Measurements from ENCODE around the gene SEC23B. TPM values are rescaled to one million over a fixed set of nuclear protein-coding genes. Genes with fewer than 3 reads are reported as not detected.

The SEC23B gene
- total RNA-seq, 1 donor from 2014 or later: 68.9 TPM

DNA sequence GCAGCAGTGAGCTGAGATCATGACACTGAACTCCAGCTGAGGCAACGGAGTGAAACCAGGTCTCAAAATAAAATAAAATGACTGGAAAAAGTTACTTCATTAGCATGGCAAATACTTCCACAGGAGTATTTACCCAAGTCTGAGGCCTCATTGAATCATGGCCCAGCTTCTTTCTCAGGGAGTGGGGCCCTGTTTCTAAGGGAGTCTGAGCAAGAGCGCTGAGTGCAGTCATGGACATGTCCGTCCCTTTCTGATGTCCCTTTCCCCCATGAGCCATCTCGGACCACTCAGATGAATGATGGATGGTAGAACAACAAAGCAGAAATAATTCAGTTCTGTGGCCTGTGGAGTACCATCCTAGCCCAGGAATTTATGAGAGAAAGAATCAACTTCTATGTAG is 72.3 kb downstream of the SEC23B start:
- FAIRE-seq: no peak
- DNase-seq (ENCODE audit: low spot score in 2 of 2): no peak

- DNase-seq (ENCODE audit: low spot score in 2 of 2) (no peak), FAIRE-seq (no peak)
Measured at GRCh38 chr20:18585134-18585533, 77.4 kb downstream of the SEC23B start.

GRCh38 chr20:18587665-18588573 is 80.2 kb downstream of the SEC23B start, which contains the start of gene DTD1:
Gene DTD1 (plus strand): TSS chr20:18588054. CDS start chr20:18588073, 19 bp downstream.
- FAIRE-seq (no peak), DNase-seq (ENCODE audit: low spot score in 2 of 2) (peak; percentile 84 to 88)

GRCh38 chr20:18588574-18588933 is 80.8 kb downstream of the SEC23B start:
- FAIRE-seq (no peak), DNase-seq (ENCODE audit: low spot score in 2 of 2) (no peak)

DNA sequence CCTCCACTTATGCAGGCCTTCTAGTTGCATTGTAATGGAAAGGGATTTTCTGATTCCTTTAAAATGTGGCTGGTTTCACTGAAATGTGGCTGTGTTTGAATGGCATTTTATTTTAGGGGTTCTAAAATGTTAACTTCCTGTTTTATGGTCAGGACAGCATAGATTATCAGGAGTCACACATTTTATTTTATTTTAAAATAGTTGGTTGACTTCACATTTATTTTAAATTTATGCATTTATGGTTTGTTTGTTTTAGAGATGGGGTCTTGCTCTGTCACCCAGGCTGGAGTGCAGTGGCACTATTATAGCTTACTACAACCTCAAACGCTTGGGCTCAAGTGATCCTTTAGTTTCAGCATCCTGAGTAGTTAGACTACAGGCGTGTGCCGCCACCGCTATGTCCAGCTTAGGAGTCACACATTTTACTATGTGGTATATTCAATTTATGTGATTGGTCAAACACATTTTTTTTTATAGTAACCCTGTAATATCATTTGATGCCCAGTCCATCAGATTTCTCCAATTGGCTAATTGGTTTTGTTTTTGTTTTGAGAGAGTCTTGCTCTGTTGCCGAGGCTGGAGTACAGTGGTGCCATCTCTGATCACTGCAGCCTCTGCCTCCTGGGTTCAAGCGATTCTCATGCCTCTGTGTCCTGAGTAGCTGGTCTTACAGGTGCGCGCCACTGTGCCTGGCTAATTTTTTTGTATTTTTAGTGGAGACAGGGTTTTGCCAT is 82.4 kb downstream of the SEC23B start:
- DNase-seq (ENCODE audit: low spot score in 2 of 2) (no peak), FAIRE-seq (no peak)

DNA sequence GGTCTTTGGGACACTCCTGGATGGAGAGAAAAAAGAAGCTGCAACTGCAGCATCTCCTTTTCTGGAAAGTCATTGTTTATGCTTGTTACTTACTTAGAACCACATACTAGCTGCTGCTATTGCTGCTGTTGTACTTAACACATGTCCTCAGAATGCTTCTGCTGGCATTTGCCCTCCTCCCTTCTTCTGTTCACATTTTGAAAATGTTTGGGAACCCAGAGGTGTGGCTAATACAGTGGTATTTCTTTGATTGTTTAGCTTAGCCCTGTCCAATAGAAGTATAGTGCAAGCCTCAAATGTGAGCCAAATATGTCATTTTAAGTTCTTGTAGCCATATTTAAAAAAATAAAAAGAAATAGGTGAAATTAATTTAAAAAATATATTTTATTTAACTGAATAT is 88.5 kb downstream of the SEC23B start:
- FAIRE-seq: no peak
- no peak for DNase-seq (ENCODE audit: low spot score in 2 of 2)

GRCh38 chr20:18609741-18610140 is 102.0 kb downstream of the SEC23B start:
- DNase-seq (ENCODE audit: low spot score in 2 of 2) (no peak), FAIRE-seq (no peak)

Small RNAs within 50 kb of the gene (small RNA-seq; reads per million reads assigned to genes)
- not detected for gene MIR3192
- not detected for gene RN7SL638P
- gene RNU6ATAC34P: not detected

Other genes with a start within 250 kb of the SEC23B start
- 26.9 TPM for gene ZNF133, start 219.4 kb upstream of the SEC23B start, total RNA-seq
- gene DZANK1, start 40.9 kb upstream of the SEC23B start, total RNA-seq: 5.3 TPM
- 35.5 TPM for gene POLR3F, start 40.5 kb upstream of the SEC23B start, total RNA-seq
- 26.5 TPM for gene RBBP9, start 10.7 kb upstream of the SEC23B start, total RNA-seq
- gene SMIM26, start 59.5 kb downstream of the SEC23B start, total RNA-seq: 101 TPM
- gene DTD1, start 80.1 kb downstream of the SEC23B start, total RNA-seq: 98.2 TPM